ENCODE data around the gene BCL2L13. TPM values are rescaled to one million over a fixed set of nuclear protein-coding genes. Genes with fewer than 3 reads are reported as not detected.
A peak's percentile ranks its signal among the peaks of the same experiment; 100 is the strongest.

BCL2L13 gene
- polyA plus RNA-seq, 1 donor from 2014 or later: 20.8 TPM

DNA sequence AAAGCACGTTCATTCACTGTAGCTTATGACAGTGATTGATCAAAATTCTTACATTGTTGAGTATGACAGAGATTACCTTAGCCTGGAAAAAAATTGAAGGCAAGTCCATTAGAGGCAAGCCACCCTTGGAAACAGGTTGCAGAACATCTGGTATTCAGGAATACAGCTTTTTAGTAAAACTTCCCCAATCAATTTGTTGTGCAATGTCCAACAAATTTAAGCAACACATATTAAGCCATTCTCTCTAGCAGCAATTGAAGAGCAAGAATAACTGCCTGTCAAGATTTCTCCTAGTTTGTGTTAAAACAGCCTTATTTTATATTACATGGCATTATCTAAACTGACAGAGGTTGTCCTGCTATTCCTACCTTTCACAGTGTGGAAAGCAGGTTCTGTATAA, 37.0 kb downstream of the BCL2L13 start:
- H3K4me3 ChIP-seq (ENCODE audit: low read length): no peak overlapping the region
- peak; percentile 4 for TF ChIP-seq EP300 (conservative IDR thresholded peaks at IDR 0.05; ENCODE audit: poor library complexity, severe bottlenecking)
- no peak for TF ChIP-seq TAF1 (IDR thresholded peaks at IDR 0.05; ENCODE audit: low read depth)
- TF ChIP-seq SMC3 (conservative IDR thresholded peaks at IDR 0.05; ENCODE audit: poor library complexity): no peak
- TF ChIP-seq, protein P1, sequence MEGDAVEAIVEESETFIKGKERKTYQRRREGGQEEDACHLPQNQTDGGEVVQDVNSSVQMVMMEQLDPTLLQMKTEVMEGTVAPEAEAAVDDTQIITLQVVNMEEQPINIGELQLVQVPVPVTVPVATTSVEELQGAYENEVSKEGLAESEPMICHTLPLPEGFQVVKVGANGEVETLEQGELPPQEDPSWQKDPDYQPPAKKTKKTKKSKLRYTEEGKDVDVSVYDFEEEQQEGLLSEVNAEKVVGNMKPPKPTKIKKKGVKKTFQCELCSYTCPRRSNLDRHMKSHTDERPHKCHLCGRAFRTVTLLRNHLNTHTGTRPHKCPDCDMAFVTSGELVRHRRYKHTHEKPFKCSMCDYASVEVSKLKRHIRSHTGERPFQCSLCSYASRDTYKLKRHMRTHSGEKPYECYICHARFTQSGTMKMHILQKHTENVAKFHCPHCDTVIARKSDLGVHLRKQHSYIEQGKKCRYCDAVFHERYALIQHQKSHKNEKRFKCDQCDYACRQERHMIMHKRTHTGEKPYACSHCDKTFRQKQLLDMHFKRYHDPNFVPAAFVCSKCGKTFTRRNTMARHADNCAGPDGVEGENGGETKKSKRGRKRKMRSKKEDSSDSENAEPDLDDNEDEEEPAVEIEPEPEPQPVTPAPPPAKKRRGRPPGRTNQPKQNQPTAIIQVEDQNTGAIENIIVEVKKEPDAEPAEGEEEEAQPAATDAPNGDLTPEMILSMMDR (IDR thresholded peaks at IDR 0.05; ENCODE audit: poor library complexity, severe bottlenecking): no peak
- no peak for TF ChIP-seq EZH2 (IDR thresholded peaks at IDR 0.05; ENCODE audit: borderline replicate concordance, insufficient read depth, low read length, poor library complexity, severe bottlenecking)
- TF ChIP-seq POLR2AphosphoS5 (IDR thresholded peaks at IDR 0.05): peak; percentile 39
- TF ChIP-seq, protein P2, sequence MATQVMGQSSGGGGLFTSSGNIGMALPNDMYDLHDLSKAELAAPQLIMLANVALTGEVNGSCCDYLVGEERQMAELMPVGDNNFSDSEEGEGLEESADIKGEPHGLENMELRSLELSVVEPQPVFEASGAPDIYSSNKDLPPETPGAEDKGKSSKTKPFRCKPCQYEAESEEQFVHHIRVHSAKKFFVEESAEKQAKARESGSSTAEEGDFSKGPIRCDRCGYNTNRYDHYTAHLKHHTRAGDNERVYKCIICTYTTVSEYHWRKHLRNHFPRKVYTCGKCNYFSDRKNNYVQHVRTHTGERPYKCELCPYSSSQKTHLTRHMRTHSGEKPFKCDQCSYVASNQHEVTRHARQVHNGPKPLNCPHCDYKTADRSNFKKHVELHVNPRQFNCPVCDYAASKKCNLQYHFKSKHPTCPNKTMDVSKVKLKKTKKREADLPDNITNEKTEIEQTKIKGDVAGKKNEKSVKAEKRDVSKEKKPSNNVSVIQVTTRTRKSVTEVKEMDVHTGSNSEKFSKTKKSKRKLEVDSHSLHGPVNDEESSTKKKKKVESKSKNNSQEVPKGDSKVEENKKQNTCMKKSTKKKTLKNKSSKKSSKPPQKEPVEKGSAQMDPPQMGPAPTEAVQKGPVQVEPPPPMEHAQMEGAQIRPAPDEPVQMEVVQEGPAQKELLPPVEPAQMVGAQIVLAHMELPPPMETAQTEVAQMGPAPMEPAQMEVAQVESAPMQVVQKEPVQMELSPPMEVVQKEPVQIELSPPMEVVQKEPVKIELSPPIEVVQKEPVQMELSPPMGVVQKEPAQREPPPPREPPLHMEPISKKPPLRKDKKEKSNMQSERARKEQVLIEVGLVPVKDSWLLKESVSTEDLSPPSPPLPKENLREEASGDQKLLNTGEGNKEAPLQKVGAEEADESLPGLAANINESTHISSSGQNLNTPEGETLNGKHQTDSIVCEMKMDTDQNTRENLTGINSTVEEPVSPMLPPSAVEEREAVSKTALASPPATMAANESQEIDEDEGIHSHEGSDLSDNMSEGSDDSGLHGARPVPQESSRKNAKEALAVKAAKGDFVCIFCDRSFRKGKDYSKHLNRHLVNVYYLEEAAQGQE (IDR thresholded peaks at IDR 0.05; ENCODE audit: borderline replicate concordance): no peak
- TF ChIP-seq RAD21 (conservative IDR thresholded peaks at IDR 0.05): no peak
- TF ChIP-seq MXI1 (conservative IDR thresholded peaks at IDR 0.05; ENCODE audit: poor library complexity, severe bottlenecking): no peak
- H3K27ac ChIP-seq (ENCODE audit: low read length): peak overlapping the region; percentile 32
- no peaks in the 10 kb centered on the region for H3K9me3 ChIP-seq (ENCODE audit: low read length)
- H3F3A ChIP-seq (ENCODE audit: insufficient read depth, low read length, poor library complexity, severe bottlenecking): no peaks in the 10 kb centered on the region
- H3K9me2 ChIP-seq (ENCODE audit: insufficient read depth, low read length): no peaks in the 10 kb centered on the region
- H2AFZ ChIP-seq (ENCODE audit: low read depth, low read length): no peak overlapping the region
- no peaks in the 10 kb centered on the region for H3K36me3 ChIP-seq (ENCODE audit: insufficient read depth, low read length)
- H3K79me2 ChIP-seq (replicated peaks; ENCODE audit: insufficient read depth, low read length): no peaks in the 10 kb centered on the region
- H4K20me1 ChIP-seq (ENCODE audit: insufficient read depth): no peaks in the 10 kb centered on the region
- no peaks in the 10 kb centered on the region for H3K27me3 ChIP-seq (ENCODE audit: insufficient read depth, low read depth, low read length)
- no peak overlapping the region for H3K4me2 ChIP-seq (ENCODE audit: low read length)
- H3K9ac ChIP-seq (ENCODE audit: low read length): no peak overlapping the region

DNA sequence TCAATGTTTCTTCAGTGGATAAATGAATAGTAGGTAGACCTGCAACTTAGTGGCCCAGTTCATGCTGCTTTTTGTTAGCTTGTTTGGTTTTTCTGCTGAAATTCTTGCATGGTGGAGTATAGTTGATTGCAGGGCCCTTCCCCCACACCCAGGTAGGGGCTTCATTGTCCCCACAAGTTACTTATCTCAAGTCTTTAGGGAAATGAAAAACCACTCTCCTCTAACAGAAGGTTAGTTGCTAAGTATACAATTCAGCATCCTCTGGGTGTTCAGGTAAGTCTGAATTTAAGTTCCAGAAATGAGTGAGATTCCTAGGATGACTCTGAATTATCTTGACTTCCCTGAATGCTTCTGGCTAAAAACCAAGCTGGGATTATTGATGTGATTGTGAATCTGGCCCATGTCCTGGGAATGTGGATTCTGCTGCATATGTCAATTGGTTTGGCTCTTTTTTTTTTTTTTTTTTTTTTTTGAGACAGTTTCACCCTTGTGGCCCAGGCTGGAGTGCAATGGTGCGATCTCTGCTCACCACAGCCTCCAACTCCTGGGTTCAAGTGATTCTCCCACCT, 40.3 kb downstream of the BCL2L13 start:
- Histone ChIP-seq H3K27ac (ENCODE audit: low read length) (no peak overlapping the region), H3K4me2 (ENCODE audit: low read length) (no peak overlapping the region), H3K79me2 (replicated peaks; ENCODE audit: insufficient read depth, low read length) (no peaks in the 10 kb centered on the region), H3K9me3 (ENCODE audit: low read length) (no peaks in the 10 kb centered on the region), H3K36me3 (ENCODE audit: insufficient read depth, low read length) (no peaks in the 10 kb centered on the region), H3K9me2 (ENCODE audit: insufficient read depth, low read length) (no peaks in the 10 kb centered on the region), H3F3A (ENCODE audit: insufficient read depth, low read length, poor library complexity, severe bottlenecking) (no peaks in the 10 kb centered on the region), H3K9ac (ENCODE audit: low read length) (no peak overlapping the region), H4K20me1 (ENCODE audit: insufficient read depth) (no peaks in the 10 kb centered on the region), H3K27me3 (ENCODE audit: insufficient read depth, low read depth, low read length) (no peaks in the 10 kb centered on the region), H2AFZ (ENCODE audit: low read depth, low read length) (no peak overlapping the region), H3K4me3 (ENCODE audit: low read length) (no peak overlapping the region)
- TF ChIP-seq, protein P2 (IDR thresholded peaks at IDR 0.05; ENCODE audit: borderline replicate concordance): no peak
- no peak for TF ChIP-seq RAD21 (conservative IDR thresholded peaks at IDR 0.05)
- no peak for TF ChIP-seq SMC3 (conservative IDR thresholded peaks at IDR 0.05; ENCODE audit: poor library complexity)
- TF ChIP-seq, protein P1 (IDR thresholded peaks at IDR 0.05; ENCODE audit: poor library complexity, severe bottlenecking): no peak
- no peak for TF ChIP-seq EP300 (conservative IDR thresholded peaks at IDR 0.05; ENCODE audit: poor library complexity, severe bottlenecking)
- no peak for TF ChIP-seq TAF1 (IDR thresholded peaks at IDR 0.05; ENCODE audit: low read depth)
- no peak for TF ChIP-seq EZH2 (IDR thresholded peaks at IDR 0.05; ENCODE audit: borderline replicate concordance, insufficient read depth, low read length, poor library complexity, severe bottlenecking)
- no peak for TF ChIP-seq POLR2AphosphoS5 (IDR thresholded peaks at IDR 0.05)
- no peak for TF ChIP-seq MXI1 (conservative IDR thresholded peaks at IDR 0.05; ENCODE audit: poor library complexity, severe bottlenecking)

Data from neural cell (in vitro differentiated cells).